Stomach (tissue), 4 donors: ENCODE results near the gene MMEL1.
"Not testable (repeated sequence)": the region's sequence is repeated elsewhere in the genome, so short reads cannot be mapped to it uniquely, and the experiment has no call there.

Experiments used
- EP300 ChIP-seq: sonication (generic); formaldehyde crosslinking; IDR thresholded peaks from one replicate; pipeline ENCODE4 v1.6.1; 2017; ENCODE audit warnings: antibody characterized with exemption
- POLR2A ChIP-seq, 4 donors: fragments of 450-650 bp; IDR thresholded peaks; one replicate each; pipeline ENCODE4 v1.6.1; 2016; ENCODE audit warnings: antibody characterized with exemption in 4 of 4, control low read depth in 2 of 4, mild to moderate bottlenecking in 1 of 4, moderate library complexity in 1 of 4
- POLR2AphosphoS5 ChIP-seq, 3 donors: sonication (generic); formaldehyde crosslinking; IDR thresholded peaks; one replicate each; pipeline ENCODE4 v1.6.1; 2016; ENCODE audit warnings: antibody characterized with exemption in 3 of 3
- TF ChIP-seq, protein P1 (sequence below), 7 experiments: fragments of 450-650 bp in 4 of 7; fragments of 200-600 bp in 3 of 7; sonication (generic) in 3 of 7; IDR thresholded peaks; one replicate each; pipeline ENCODE4 v1.5.1; 2016 to 2019; ENCODE audit warnings: antibody characterized with exemption in 7 of 7, control low read depth in 2 of 7, mild to moderate bottlenecking in 1 of 7

DNA sequence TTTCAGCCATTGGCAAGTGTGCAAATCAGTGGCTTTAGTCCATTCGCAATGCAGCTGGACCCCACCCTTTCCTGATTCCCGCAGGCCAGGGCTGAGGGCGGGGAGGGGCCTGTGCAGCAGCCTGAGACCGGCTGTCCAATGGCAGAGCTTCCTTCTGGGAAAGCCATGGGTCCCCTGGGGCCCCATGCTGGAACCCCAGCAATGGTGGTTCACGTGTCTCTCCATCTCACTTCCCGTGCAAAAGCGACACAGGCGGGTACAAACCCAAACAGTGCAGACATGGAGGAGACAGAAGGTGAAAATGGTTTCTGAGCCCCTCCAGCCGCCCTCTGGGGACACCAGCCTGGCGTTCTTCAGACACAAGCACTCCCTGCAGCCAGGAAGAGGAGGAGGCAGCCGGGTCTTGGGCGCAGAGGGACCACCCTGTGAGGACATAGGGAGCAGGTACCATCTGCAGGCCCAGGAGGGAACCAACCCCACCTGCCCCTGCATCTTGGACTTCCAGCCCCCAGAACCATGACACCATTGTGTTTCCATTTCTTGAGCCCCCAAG lies 82.4 kb downstream of the MMEL1 start:
- TF ChIP-seq, protein P1, sequence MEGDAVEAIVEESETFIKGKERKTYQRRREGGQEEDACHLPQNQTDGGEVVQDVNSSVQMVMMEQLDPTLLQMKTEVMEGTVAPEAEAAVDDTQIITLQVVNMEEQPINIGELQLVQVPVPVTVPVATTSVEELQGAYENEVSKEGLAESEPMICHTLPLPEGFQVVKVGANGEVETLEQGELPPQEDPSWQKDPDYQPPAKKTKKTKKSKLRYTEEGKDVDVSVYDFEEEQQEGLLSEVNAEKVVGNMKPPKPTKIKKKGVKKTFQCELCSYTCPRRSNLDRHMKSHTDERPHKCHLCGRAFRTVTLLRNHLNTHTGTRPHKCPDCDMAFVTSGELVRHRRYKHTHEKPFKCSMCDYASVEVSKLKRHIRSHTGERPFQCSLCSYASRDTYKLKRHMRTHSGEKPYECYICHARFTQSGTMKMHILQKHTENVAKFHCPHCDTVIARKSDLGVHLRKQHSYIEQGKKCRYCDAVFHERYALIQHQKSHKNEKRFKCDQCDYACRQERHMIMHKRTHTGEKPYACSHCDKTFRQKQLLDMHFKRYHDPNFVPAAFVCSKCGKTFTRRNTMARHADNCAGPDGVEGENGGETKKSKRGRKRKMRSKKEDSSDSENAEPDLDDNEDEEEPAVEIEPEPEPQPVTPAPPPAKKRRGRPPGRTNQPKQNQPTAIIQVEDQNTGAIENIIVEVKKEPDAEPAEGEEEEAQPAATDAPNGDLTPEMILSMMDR (IDR thresholded peaks at IDR 0.05), result not testable (repeated sequence)
- not testable (repeated sequence) for TF ChIP-seq EP300; POLR2A (IDR thresholded peaks at IDR 0.05); POLR2AphosphoS5 (IDR thresholded peaks at IDR 0.05)
